NCI-H187 (cell line): Measurements from ENCODE around the gene MICAL3.

Experiments used
- DNase-seq, 2 experiments: peaks; one replicate each; lab custom pipeline; 2025; lab: John Stamatoyannopoulos, UW

MICAL3 gene

GRCh38 chr22:17817079-17817478, 207.3 kb downstream of the MICAL3 start:
- no peak for DNase-seq

DNA sequence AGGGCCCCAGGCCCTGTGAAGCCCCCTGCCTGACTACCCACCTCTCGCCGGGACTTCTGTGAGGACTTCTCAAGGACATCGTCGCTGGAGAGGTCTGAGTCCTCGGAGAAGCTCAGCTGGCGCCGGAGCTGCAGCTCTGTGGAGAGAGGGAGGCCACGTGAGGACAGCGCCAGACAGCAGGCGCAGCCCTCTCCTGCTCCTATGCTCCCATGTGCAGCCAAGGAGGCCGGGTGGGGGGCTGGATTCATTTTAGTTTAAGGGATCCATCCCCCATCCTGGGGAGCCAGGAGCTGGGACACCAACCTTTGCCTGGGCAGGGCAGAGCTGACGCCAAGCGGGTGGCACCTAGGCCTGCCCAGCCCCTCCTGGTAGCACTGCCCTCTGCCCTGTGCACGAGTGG, 207.7 kb downstream of the MICAL3 start:
- DNase-seq = no peak

GRCh38 chr22:17815703-17816254, 208.6 kb downstream of the MICAL3 start:
- DNase-seq = no peak

GRCh38 chr22:17814830-17815229, 209.5 kb downstream of the MICAL3 start:
- DNase-seq = no peak

- no peak for DNase-seq
These were observed 210.3 kb downstream of the MICAL3 start for GRCh38 chr22:17814084-17814483.

DNA sequence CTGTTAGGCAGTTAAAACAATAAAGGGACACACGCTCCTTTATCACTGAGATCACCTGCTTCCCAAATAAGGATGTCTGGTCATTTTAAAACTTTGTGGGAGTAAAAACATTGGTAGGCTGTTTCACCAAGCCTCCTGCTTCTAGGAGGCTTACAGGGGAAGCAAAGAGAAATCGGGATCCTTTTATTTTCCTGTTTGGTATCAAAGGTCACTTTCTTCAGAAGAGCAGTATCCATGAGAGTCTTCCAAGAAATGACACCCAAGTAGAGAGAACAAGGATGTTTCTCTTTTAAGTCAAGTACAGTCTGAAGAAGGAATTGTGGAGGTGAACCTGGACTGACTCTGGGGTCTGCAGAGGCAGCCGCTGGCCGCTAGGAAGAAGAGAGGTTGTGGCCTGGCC, 213.2 kb downstream of the MICAL3 start:
- no peak for DNase-seq

DNA sequence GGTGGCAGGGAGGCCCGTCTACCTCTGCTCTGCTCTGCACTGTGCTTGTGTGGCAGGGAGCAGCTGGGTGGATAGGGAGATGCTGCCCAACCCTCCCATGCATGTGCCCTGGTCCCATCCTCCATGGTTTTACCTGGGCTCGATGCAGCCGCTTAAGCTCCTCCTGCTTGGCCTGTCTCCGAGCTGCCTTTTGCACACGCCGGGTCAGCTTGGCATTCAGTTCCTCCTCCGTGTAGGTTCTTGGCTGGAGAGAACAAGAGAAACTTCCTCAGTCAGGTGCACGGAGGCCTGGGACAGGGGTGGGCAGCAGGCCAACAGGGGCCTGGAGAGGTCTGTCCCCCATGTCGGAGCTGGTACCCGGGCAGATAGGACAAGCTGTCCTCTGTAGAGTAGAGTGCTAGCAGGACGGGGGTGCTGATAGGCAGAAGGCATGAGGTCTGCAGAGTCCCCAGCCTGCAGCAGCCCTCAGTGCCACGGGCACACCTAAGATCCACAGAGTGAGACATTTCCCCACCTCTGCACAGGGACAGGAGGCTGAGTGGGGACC, 213.7 kb downstream of the MICAL3 start:
- no peak for DNase-seq

GRCh38 chr22:17808693-17809403, 215.5 kb downstream of the MICAL3 start:
- DNase-seq = peak; percentile 43 to 81

DNA sequence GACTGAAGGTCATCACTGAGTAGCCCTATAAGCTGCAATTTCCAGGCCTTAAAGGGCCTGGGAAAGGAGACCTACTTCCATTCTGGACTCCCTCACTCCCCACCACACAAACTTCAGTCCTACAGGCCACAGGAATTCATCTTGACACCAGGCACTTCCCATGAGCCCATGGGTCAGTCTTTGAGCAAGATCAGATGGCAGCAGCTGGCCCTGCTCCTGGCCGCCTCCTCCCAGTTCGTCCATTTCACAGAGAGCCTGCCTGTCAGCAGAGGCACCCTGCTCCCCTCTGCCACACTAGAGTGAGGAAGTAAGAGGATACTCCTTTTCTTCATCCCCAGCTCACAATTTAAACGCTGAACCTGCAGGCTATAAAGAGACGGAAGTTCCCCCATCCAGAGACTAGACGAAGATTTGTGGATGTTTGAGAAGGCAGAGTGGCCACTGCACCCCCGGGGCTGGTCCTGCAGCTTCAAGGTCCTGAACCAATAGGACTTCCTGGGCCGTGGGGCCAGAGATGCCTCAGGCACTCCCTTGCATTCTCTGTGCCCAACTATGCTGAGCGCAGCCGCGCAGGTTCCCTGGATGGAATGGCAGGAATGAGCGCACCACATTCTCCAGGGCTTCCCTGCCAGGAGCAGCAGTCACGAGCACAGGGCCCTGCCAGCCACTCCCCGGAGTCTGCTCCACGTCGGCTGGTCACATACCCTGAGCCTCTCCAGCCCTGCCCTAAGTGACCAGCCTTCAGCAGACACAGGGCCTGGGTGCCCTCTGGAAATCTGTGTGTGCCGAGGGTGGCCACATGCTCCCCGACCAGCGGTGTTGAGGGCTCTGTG, 216.6 kb downstream of the MICAL3 start:
- DNase-seq = peak; percentile 23 to 28

DNA sequence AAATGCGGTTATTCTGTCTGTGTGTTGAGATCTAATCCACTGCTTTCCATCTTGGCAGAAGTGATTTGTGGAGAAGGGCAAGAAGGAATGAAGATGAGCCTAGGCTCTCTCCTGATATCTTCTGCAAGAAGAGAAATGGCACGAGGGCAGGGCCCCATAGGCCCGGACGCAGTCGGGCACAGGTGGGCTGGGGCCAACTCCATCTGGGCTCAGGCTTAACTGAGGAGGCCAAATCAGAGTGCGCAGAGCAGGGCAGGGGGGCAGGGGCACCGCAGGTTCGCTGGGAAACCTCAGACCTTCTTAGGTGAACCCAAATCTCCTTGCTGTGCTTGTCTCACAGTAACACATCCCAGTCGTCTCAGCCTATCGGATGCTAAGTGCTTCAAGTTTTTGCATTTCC, 217.3 kb downstream of the MICAL3 start:
- no peak for DNase-seq

- no peak for DNase-seq
These were observed 217.9 kb downstream of the MICAL3 start for GRCh38 chr22:17806437-17806836.

GRCh38 chr22:17804331-17805080, 219.9 kb downstream of the MICAL3 start:
- no peak for DNase-seq

GRCh38 chr22:17803609-17804270, 220.6 kb downstream of the MICAL3 start:
- DNase-seq = no peak

GRCh38 chr22:17802822-17803221, 221.5 kb downstream of the MICAL3 start:
- DNase-seq = no peak

DNA sequence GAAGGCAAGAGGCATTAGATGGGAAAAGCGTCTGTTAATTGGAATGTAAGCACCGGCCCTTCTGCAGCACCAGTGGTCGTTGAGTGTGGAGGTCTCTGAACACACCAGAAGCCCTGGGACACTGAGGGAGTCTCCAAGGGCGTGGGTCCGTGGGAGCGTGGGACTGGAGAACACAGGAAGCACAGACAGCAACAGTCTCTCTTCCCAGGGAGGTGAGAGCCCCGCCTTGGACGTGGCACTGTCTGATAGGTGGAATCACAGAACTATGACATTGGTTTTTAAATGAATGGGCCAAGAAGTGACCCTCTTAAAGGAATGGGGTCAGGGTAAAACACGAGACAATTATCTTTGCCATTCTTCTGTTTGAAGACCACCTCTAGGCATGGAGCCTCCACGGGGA, 221.9 kb downstream of the MICAL3 start:
- DNase-seq = no peak

GRCh38 chr22:17797721-17798559, 226.4 kb downstream of the MICAL3 start:
- no peak for DNase-seq

- no peak for DNase-seq
These were observed 227.7 kb downstream of the MICAL3 start for GRCh38 chr22:17796695-17797094.

DNA sequence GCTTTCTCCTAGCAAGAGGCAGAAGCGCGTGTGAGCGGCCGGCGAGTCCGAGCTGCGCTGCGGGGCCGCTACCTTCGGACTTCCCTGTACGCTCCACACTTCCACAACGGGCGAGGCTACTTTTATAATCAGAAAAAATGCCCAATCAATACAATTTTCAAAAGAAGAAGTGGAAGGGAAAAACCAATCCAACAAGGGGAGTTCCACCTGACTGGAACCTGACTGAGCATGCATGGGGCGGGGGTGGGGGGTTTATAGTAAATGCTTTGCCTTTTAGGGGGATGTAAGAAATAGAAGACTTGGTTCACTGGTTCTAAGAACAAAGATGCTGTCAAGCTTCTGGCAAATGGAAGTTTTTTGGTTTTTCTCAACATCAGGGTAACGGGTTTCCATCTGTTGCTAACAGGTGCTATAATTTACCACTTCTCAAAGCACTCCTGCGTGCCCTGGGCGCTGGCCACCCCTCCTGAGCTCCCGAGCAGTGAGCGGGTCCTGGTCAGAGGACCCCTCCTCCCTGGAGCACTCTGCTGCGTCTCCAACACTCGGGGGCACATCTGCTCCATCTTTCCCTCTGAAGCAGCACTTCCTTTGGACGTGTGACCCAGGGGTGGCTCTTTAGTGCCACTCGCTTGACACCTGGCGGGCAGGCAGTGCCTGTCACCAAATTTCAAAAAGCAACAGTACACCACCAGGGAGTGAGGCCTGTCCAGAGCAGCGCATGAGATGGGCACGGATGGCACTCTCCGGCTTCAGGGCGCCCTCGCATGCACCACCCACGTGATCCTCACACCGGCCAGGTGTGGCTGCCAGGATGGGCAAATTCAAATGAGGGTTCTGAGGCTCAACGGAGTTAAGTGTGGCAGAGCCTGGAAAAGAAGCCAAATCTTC, 228.5 kb downstream of the MICAL3 start:
- no peak for DNase-seq

GRCh38 chr22:17794726-17795542, 229.4 kb downstream of the MICAL3 start:
- DNase-seq = no peak
